Measurements from ENCODE around the gene GPRIN1.
"Not testable (repeated sequence)": the region's sequence is repeated elsewhere in the genome, so short reads cannot be mapped to it uniquely, and the experiment has no call there.

Gene GPRIN1

DNA sequence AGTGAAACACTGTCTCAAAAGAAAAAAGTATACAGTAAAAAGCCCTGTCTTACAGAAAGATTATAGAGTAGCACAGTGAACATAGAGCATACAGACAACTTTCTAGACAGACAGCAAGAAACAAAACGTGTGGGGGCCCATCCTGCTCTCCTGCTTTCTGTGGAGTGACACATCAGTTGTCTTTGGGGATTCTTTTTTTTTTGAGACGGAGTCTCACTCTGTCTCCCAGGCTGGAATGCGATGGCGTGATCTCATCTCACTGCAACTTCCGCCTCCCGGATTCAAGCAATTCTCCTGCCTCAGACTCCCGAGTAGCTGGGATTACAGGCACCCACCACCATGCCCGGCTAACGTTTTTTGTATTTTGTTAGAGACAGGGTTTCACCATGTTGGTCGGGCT, 46.0 kb downstream of the GPRIN1 start:
- DNase-seq: no peak

DNA sequence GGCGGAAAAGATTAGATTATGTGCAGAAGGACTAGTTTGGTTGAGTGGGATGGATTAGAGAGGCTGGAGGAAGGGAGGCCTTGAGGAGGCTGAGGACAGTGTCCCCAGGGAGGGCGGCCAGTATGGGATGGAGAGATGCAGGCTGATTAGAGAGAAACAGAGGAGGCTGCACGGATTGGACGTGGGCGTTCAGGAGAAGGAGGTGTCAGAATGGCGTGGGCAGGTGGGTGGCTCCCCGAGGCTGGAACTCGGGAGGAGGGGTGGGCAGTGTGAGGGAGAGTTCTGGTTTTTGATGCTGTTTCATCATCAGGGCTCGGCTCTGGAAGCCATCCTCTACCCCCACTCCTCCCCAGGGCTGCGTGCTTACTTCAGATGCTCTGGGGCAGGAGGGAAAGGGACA, 47.8 kb downstream of the GPRIN1 start:
- no peak for DNase-seq

DNA sequence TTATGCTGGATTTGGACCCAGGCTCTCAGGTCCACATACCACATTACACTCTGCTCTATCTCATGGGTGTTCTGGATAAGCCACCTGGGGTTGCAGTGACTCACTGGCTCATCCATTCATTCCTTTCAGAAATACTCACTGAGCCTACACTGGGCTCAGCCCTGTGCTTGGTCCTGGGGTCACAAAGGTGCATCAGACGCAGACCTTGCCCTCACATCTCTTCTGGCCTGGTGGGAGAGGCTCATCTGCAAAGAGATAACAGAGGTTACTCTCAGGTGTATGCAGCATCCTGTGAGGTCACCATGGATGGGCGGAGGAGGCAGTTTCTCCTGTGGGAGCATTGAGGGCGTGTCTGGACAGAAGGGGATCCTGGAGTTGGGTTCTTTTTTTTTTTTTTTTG, 48.7 kb downstream of the GPRIN1 start:
- DNase-seq: no peak

DNA sequence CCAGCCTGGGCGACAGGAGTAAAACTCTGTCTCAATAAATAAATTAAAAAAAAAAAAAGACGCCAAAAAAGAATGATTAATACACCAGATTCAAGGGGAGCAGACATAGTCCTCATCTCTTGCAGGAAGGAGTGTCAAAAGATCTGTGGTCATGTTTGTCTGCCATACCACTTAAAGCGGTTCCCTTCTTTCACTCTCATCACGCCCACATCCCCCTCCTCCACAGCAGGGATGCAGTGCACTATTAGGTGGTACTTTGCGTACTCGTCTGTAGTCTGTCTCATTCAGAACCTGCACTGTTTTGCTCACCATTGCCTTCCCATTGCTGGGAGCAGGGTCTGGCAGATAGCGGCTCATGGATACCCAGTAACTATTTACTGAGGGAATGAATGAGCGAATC, 49.6 kb downstream of the GPRIN1 start:
- DNase-seq: no peak

DNA sequence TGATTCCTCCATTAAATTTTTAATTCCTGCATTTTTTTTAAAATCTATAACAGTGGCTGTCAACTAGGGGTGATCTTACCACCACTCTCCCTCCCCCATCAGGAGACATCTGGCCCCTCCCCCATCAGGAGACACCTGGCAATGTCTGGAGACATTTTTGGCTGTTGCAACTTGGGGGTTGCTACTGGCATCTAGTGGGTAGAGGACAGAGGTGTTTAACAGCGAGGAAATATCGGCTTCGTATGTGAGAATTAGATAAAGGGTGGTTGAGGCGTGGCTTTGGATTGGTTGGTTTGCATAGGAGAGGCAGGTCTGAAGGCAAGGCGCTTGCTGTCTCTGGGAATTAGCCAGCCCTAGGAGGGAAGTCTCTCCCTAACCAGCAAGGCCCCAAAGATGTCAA, 50.3 kb downstream of the GPRIN1 start:
- peak; percentile 40 for DNase-seq

DNA sequence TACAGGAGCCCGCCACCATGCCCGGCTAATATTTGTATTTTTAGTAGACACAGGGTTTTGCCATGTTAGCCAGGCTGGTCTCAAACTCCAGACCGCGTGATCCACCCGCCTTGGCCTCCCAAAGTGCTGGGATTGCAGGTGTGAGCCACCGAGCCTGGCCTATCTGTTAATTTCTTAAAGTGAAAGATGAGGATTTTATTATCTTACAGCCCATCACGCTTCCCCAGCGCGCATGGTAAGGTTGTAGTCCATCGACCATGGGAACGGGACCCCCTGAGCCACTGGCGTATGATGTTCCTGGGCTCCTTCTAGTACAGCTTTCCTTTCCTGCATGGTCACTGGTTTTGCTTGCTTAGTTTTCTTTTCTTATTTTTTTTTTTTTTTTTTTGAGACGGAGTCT, 52.1 kb downstream of the GPRIN1 start:
- DNase-seq: no peak

DNA sequence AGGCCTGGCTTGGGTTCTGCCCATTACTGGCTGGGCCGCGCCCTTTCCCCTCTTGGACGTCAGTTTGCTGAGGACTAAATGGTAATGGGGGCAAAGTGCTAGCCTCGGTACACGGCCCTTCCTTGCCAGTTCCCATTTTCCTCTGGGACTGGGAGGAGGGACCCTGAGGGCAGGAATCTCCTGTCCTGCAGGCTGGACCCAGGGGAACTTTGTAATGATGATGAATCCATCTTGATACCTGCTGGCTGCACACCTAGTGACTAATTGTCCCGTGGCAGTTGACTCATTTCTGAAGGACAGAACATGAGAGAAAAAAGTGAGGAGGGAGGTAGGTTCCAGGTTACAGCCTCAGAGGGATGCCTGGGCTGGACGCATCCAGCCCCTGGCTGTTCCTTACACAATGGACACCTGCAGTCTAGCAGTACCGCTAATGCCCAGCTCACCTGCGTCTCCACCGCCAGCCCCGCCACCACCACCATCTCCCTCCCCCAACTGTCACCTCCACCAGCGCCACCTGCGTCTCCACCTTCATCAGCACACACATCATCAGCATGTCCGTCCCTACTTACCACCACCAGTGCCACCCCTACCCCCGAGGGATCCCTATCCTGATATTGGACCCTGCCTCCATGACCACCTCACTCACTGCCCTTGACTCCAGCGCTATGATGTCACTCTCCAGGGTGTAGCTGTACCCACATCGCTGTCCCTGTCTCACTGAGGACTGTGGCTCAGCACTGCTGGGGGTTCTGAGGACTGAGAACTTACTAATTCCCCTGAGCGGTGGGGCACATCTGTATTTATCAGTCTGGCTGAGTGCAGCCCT, 56.5 kb downstream of the GPRIN1 start:
- no peak for DNase-seq

DNA sequence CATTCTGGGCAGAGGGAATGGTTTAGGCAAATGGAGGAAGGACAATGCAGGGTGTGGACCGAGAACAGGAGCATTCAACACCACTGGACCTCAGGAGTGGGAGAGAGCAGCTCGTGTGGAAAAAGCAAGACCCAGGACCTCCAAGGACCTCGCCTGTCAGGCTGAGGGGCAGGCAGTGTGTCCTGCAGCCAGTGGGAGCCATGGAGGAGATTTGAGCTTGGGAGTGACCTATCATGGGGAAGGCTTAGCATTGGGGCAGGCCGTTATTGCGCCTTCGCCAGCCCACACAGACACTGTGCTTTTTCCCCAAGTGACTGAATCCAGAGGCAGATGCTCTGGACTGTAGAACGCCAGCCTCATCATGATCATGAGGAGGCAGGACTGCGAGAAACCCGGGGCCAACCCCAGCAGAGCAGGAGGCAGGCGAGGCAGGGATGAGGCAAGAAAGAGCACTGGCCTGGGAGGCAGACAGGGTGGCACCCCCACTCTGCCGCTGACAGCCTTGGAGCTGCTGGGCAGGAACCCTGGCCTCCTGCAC, 57.6 kb downstream of the GPRIN1 start:
- DNase-seq: no peak

DNA sequence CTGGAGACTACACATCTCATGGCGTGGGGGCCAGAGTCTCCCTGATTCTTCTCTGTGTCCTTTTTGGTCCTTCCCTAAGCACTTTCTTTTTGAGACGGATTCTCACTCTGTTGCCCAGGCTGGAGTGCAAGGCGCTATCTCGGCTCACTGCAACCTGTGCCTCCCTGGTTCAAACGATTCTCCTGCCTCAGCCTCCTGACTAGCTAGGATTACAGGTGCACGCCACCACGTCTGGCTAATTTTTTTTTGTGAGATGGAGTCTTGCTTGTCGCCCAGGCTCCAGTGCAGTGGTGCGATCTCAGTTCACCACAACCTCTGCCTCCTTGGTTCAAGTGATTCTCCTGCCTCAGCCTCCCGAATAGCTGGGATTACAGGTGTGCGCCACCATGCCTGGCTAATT, 59.0 kb downstream of the GPRIN1 start:
- not testable (repeated sequence) for DNase-seq

DNA sequence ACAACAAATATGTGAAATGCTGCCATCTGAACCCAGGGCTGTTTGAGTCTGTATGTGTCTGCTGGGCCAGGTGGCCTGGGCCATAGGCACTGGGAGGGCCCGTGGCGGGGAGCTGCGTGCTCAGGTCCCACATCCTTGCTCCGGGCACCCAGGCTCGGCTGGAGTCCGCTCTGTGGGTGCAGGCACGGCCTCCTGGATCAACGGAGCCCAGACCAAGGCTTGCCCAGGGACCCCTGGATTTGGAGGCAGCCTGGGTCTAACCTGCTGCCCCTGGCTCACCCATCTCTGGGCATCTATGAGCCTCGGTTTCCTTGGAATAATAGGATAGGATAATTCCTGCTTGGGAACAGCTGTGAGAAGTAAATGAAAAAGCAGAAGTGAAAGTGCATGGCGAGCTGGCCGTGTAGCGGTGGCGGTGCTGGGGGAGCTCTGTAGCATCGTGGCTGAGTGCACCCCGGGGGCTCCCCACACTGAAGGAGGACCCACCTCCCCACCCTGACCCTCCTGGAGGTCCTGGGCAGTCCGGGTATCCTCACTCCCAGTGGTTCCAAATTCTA, 59.6 kb downstream of the GPRIN1 start:
- DNase-seq: no peak

DNA sequence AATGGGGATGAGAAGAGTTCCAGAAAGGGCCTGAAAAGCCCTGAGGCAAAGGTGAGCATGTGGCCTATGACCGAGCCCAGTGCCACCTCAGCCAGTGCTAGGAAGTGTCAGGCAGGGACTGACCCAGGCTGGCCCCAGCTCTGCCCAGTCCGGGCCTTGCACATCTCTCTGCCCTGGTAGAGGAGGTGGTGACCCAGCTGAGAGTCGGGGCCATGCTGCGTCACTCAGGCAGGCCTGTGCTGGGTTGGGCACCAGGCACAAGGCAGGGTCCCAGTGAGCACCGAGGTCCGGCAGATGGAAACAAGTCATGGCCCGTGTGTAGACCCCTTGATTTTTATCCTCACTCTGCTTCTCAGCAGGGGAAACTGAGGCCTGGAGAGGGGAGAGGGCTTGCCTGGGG, 60.1 kb downstream of the GPRIN1 start:
- DNase-seq: no peak

DNA sequence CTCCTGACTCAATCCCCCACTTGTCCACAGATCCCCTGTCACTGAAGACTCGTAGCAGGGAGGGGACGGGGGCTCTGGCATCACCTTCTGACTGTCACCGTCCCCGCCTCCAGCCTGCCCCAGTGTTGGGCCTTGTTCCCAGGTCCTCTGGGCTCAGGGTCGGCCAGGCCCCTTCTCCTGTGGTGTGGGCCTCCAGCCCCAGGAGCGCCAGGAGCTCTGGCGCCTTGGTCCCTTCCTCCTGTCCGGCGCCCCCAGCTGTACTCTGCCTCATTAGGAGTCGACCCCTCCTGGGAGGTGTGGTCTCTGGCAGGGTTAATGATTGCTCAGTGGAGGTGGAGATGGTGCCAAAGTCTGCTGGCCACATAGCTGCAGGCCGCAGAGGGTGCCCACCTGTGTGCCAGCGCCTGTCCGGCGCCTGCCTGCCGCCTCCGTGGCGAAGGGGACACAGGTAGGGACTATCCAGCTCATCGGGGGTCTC, 61.0 kb downstream of the GPRIN1 start, which contains the start of gene CDHR2:
Gene CDHR2, plus strand, starts transcription at position 376 of the 478 bp plus-strand sequence. CDS start 16,011 bp downstream, outside the sequence.
- no peak for DNase-seq

DNA sequence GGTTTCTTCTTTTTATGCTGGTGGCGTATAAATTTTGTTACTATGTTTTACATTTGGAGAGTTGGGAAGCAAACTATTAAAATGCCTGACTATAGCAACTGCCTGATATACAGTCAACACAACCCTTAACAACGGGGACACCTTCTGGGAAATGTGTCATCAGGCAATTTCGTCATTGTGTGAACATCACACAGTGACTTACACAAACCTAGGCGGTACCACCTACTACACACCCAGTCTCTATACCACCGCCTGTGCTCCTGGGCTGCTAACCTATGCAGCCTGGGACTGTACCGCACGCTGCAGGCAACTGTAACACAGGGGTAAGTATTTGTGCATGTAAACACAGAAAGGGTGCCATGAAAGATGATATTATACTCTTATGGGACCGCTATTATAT, 62.2 kb downstream of the GPRIN1 start:
- DNase-seq: peak; percentile 76
